Activated CD4-positive, alpha-beta T cell treated with anti-CD3 and anti-CD28 coated beads for 48 hours (primary cell): ENCODE data around the gene LRRFIP2.
"Not testable (repeated sequence)": the region's sequence is repeated elsewhere in the genome, so short reads cannot be mapped to it uniquely, and the experiment has no call there.

Experiments used
- DNase-seq: peaks from one replicate; pipeline ENCODE4 v3.0.0-alpha.2; 2020

LRRFIP2 gene

GRCh38 chr3:37140899-37141541, 33.4 kb downstream of the LRRFIP2 start:
- DNase-seq, result no peak

DNA sequence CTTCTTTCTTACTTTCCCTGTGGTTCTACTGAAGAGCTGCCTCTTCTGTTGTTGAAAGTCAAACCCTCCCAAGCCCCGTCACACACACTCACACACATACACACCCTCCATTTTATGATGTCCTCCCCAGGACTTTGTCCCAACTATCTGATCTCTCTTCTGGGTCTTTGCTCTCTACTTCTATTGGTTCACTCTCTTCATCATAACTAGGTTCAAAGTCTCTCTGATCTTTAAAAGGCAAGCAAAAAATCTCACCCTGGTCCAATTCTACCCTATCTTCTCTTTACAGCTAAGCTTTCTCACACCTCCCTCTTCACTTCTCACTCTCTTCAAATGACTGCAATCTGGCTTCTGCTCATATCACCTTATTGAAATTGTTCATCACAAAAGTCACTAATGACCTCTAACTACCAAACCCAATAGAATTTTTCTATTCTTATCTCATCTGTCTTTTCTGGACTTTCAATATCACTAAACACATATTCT, 34.8 kb downstream of the LRRFIP2 start:
- DNase-seq, result no peak

DNA sequence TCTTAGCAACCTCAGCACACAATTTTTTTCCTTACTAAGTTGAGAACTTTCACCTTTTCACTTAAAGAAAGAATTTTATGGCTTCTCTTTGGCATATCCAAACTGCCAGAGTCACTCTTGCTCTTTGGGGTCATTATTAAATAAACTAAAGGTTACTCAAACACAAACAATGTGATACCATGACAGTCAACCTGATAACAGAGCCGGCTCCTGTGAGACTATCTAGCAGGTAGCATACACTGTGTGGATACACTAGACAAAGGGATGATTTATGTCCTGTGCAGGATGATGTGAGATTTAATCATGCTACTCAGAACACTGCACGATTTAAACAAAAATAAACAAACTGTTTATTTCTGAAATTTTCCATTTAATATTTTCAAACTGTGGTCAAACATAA, 35.6 kb downstream of the LRRFIP2 start:
- DNase-seq, result no peak

DNA sequence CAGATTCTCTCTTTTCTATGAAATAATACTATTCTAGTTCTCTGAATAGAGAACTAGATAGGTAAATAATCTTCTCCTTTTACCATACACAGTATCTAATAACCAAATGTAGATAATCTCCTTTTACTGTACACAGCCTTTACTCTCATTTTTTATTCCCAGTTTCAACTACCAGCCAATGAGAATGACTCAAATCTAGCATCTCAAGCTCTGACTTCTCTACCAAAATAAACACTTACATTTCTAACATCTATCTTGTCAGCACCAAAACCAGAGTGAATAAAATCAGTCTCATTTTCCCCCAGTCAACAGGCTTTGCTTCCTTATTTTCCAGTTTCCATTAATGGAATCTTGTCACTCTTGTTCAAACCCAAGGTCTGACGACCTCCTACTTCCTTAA, 36.9 kb downstream of the LRRFIP2 start:
- no peak for DNase-seq

DNA sequence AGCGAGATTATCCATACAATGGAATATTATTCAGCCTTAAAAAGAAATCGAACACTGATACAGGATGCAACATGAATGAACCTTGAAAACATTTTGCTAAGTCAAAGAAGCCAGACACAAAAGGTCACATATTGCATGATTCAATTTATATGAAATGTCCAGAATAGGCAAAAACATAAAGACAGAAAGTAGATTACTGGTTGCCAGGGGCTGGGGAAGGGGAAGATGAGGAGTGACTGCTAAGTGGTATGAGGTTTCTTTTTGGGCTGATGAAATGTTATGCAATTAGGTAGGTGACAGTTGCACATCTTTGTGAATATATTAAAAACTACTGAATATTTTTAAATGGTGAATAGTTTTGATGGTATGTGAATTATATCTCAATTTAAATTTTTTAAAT, 38.3 kb downstream of the LRRFIP2 start:
- DNase-seq, result no peak

GRCh38 chr3:37135561-37135960, 38.8 kb downstream of the LRRFIP2 start:
- no peak for DNase-seq

GRCh38 chr3:37132334-37132733, 42.0 kb downstream of the LRRFIP2 start:
- DNase-seq, result no peak

GRCh38 chr3:37131860-37132144, 42.6 kb downstream of the LRRFIP2 start:
- DNase-seq, result no peak

DNA sequence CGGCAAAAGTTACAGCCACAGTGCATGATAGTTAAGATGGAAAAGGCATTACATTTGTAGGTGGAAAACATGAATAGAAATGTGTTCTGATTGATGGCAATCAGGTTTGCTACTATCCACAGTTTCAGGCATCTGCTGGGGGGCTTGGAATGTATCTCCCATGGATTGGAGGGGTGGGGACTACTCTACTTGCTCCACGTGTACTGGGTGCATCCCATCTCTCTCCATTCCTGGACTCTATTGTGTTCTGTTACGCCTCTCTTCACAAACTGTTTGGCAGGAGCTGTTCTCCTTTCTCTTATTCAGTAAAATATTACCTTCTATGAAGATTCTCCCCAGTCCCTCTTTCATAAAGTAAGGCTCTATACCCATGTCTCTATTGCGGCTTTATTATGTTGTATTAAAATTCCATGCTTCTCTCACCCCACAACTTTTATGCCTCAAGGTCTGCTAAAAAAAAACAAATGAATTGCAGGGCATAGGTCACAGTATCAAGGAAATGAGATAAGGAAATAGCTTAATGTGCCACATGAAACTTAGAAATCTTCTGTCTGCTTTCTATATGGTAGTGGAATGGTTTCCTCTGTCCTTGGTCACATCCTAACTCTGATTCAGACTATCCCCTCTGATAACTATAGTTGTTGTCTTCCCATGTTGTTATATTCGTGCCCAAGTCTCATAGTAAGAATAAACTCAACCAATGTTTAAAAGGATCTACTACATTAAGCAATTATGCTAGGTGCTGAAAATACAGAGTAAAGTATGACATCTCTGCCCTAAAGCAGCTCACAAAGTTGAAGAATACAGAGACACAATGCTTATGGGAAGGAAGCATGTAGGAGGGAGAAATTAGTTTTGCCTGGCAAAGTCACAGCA, 43.2 kb downstream of the LRRFIP2 start:
- no peak for DNase-seq

GRCh38 chr3:37130448-37130847, 43.9 kb downstream of the LRRFIP2 start:
- DNase-seq, result no peak

DNA sequence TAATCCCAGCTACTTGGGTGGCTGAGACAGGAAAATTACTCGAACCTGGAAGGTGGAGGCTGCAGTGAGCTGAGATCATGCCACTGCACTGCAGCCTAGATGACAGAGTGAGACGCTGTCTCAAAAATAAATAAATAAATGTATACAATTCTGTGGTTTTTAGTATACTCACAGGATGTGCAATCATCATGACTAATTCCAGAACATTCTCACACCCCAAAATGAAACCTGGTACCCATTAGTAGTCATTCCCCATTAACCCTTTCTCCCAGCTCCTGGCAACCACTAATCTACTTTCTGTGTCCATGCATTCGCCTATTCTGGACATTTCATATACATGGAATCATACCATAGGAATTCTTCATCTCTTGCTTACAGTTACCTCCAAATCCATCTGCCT, 44.5 kb downstream of the LRRFIP2 start:
- no peak for DNase-seq

- DNase-seq, result no peak
Observed at GRCh38 chr3:37127340-37127739, 47.0 kb downstream of the LRRFIP2 start.

GRCh38 chr3:37126856-37127255, 47.5 kb downstream of the LRRFIP2 start:
- DNase-seq, result no peak

DNA sequence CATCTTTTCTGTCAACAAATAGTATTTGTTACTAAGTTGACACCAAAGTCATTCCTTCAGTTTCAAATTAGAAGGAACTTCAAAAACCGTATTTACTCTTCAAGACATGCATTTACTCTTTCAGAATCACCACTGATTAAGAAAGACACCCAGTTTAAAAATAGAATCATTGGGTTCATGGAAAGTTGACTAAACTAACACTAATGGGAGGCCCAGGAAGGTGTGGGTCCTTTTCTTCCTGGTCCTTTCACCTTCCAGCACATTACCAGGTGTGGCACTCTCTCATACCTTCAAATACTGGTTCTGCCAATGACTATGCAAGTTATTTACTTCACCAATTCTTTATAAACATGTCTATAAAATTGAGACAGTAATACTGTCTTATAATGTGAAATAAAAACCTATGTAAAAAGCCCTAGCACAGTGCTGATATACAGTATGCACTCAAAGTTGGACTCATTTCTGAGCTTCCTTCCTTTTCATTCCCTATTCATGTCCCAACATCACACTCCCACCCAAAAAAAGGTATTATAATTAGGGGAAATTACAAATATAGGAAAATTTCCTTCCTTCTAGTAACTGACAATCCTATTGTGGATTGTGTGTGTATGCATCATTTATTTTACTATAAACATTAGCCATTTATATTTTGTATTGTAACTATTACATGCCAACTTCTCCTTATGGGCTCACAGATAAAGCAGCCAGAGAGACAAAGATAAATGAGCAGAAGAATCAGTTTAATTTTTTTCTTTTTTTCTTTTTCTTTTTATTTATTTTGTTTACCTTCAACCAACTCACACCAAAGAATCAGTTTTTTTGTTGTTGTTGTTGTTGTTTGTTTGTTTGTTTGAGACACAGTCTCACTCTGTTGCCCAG, 48.9 kb downstream of the LRRFIP2 start:
- no peak for DNase-seq

- no peak for DNase-seq
Observed at GRCh38 chr3:37124435-37124834, 49.9 kb downstream of the LRRFIP2 start.

DNA sequence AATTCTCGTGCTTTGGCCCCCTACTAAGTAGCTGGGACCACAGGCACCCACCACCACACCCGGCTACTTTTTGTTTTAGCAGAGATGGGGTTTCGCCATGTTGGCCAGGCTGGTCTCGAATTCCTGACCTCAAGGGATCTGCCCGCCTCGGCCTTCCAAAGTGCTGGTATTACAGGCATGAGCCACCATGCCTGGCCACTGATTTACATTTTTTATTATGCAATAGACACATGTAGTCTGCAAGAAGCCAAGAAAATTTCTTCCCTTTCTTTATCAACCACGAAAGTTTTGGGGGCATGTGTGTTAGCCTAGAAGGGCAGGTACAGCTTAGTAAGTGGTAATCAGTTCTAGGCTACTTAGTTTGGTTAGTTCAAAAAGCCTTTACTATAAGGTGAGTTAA, 51.1 kb downstream of the LRRFIP2 start:
- DNase-seq, result no peak

DNA sequence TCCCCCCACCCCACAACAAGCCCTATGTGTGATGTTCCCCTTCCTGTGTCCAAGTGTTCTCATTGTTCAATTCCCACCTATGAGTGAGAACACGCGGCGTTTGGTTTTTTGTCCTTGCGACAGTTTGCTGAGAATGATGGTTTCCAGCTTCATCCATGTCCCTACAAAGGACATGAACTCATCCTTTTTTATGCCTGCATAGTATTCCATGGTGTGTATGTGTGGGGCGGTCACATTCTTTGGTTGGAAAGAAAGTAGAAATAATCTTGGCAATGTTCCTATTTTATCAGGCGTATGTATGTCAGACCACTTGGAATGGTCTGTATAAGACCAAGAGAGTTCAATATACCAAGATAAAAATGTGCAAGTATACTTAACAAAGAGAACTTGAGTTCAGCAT, 52.3 kb downstream of the LRRFIP2 start:
- not testable (repeated sequence) for DNase-seq

- no peak for DNase-seq
Observed at GRCh38 chr3:37118163-37118562, 56.2 kb downstream of the LRRFIP2 start.

- DNase-seq, result no peak
Observed at GRCh38 chr3:37117548-37117947, 56.8 kb downstream of the LRRFIP2 start.

- DNase-seq, result no peak
Observed at GRCh38 chr3:37116998-37117397, 57.4 kb downstream of the LRRFIP2 start.

DNA sequence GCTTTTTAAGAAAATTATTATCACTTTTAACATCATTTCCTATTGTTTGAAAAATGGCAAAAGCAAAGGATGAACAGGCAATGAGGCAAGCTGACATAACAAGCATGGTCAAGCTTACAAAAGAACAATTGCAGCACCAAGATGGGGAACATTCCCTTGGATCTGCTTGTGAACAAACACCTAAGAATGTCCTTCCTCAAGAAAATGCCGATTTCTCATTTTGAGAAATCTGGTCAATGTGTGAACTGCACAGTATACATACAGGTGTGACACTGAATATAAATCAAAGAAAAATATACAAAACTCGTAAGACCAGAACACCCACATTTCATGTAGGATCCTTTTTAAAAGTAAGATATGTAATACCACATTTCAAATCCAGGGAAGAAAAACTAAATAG, 58.9 kb downstream of the LRRFIP2 start:
- DNase-seq, result no peak

- no peak for DNase-seq
Observed at GRCh38 chr3:37114251-37115145, 59.9 kb downstream of the LRRFIP2 start.

GRCh38 chr3:37112987-37113386, 61.4 kb downstream of the LRRFIP2 start:
- no peak for DNase-seq
